Measurements from ENCODE around the gene PSMB10. TPM values are rescaled to one million over a fixed set of nuclear protein-coding genes. Genes with fewer than 3 reads are reported as not detected.

PSMB10 gene
- total RNA-seq, 4 donors from 2014 or later = 13.5 to 31.2 (median 16.3) TPM

DNA sequence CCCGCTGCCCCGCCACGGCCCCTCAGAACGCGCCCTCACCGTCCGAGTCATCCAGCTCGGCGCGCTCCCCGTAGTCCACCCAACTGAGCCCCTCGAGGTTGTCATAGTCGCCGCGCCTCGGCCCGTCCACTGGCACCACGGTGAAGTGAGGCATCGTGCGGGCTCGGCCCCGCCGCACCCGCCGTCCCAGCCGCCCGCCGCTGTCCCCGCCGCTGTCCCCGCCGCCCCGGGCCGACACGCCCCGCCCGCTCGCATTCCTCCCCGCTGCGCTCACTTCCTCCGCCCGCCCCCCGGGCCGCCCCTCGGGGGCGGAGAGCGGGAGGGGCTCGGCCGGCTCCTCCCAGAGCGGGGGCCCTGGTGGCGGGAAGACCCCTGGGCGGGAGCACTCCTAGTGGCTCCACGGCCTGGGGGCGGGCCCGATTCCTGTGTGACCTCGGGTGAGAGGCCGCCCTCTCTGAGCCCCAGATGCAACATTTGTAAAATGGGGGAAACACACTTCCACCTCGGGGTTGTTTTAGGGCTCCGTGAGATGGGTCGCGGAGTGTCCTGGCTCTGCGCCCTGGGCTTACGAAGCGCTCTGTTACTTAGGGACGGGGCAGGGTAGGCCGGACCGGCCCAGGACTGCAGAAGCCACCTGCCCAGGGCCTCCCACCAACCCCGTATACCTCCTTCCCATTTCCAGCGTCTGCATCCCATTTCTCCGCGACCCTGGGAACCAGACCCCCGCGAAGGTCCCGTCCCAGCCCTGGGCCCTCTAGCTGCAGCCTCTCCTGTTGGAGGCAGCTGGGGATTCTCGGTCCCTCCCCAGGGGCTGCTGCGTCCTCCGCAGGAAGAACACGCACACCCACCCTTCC lies 32.0 kb upstream of the PSMB10 start, which contains the start of gene SLC12A4:
SLC12A4 (minus strand) TSS at position 238 of the 854 bp plus-strand sequence; CDS start at position 154, 84 bp downstream.
- no peaks in the 10 kb centered on the region for H3K27me3 ChIP-seq
- peak; percentile 88 to 90 for DNase-seq (ENCODE audit: low spot score in 2 of 2)
- no peaks in the 10 kb centered on the region for H3K36me3 ChIP-seq
- TF ChIP-seq EP300 (IDR thresholded peaks at IDR 0.05) = no peak
- TF ChIP-seq POLR2AphosphoS5 (IDR thresholded peaks at IDR 0.05) = peak in 2 of 3 donors; percentile 7 to 32
- TF ChIP-seq, protein P1, sequence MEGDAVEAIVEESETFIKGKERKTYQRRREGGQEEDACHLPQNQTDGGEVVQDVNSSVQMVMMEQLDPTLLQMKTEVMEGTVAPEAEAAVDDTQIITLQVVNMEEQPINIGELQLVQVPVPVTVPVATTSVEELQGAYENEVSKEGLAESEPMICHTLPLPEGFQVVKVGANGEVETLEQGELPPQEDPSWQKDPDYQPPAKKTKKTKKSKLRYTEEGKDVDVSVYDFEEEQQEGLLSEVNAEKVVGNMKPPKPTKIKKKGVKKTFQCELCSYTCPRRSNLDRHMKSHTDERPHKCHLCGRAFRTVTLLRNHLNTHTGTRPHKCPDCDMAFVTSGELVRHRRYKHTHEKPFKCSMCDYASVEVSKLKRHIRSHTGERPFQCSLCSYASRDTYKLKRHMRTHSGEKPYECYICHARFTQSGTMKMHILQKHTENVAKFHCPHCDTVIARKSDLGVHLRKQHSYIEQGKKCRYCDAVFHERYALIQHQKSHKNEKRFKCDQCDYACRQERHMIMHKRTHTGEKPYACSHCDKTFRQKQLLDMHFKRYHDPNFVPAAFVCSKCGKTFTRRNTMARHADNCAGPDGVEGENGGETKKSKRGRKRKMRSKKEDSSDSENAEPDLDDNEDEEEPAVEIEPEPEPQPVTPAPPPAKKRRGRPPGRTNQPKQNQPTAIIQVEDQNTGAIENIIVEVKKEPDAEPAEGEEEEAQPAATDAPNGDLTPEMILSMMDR (IDR thresholded peaks at IDR 0.05) = no peak
- peak; percentile 34 to 85 for TF ChIP-seq POLR2A (IDR thresholded peaks at IDR 0.05)
- H3K9me3 ChIP-seq = no peaks in the 10 kb centered on the region
- 0% methylated on average over 5 of the region's 78 CpGs for WGBS
- peak within 1 kb of the TSS; percentile 95 for H3K27ac ChIP-seq
- H3K4me1 ChIP-seq = peaks cover 45% of the 10 kb centered on the region
- peak within 1 kb of the TSS; percentile 74 for H3K4me3 ChIP-seq

DNA sequence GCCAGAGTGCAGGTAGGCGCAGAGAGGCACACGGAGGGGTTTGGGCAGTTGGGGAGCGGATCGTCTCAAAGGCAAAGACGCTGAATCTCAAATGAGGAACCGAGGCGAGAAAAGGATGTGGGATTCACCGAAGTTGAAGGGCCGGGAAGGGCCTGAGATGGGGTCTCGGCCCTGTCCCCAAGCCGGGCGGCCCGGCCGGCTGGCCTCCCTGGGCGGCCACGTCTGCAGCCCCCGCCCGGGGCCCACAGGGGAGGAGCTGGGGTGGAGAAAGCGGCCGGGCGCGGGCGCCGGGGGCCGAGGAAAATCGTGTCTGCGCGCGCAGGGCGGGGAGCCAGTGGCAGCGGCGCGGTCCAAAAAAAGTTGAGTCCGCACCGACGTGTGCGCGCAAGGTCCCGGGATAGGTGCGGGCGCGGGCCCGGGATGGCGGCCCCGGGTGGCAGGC lies 31.3 kb upstream of the PSMB10 start:
- H3K36me3 ChIP-seq = no peaks in the 10 kb centered on the region
- H3K9me3 ChIP-seq = no peaks in the 10 kb centered on the region
- peak overlapping the region; percentile 74 for H3K4me3 ChIP-seq
- peaks cover 51% of the 10 kb centered on the region for H3K4me1 ChIP-seq
- WGBS = 3% methylated on average over 10 of the region's 45 CpGs
- H3K27ac ChIP-seq = peak overlapping the region; percentile 95
- TF ChIP-seq, protein P1 (IDR thresholded peaks at IDR 0.05) = no peak
- TF ChIP-seq POLR2AphosphoS5 (IDR thresholded peaks at IDR 0.05) (no peak), EP300 (IDR thresholded peaks at IDR 0.05) (no peak), POLR2A (IDR thresholded peaks at IDR 0.05) (no peak)
- DNase-seq (ENCODE audit: low spot score in 2 of 2) = peak in 1 of 2 donors; percentile 71
- no peaks in the 10 kb centered on the region for H3K27me3 ChIP-seq

DNA sequence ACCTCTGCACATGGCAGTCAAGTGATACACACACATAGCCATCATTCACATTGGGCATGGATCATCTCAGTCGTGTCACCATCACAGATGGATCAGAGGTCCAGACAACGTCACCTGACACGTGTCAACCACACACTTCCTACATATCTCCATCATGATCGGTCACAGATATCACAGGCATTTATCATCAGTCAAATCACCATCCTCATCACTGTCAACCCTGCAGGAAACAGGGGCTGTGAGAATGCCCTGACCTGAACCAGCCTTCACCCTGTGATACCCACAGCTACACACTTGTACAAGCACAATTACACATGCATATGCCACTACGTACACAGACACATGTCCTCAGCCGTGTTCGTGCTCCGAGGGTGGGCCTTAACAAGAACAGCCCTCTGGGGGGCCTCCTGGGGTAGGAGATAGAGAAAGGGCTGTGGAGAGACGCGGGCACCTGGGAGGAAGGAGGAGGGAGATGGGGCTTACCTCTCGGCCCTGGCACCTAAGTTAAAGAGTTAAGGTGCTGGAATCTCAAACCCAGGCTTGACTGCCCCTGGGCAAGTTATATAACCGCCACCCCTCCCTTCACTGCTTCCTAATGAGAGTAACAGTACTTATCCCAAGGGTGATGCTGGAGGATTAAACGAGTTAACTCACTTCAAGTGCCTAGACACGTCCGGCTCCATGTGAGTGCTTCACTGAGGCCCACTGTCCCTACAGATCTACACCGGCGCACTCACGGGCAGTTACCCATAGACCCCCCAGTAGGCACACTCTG lies 30.7 kb upstream of the PSMB10 start:
- peak overlapping the region; percentile 95 for H3K27ac ChIP-seq
- no peak for TF ChIP-seq POLR2AphosphoS5 (IDR thresholded peaks at IDR 0.05)
- TF ChIP-seq EP300 (IDR thresholded peaks at IDR 0.05) = no peak
- TF ChIP-seq POLR2A (IDR thresholded peaks at IDR 0.05) = no peak
- TF ChIP-seq, protein P1 (IDR thresholded peaks at IDR 0.05) = no peak
- H3K27me3 ChIP-seq = no peaks in the 10 kb centered on the region
- DNase-seq (ENCODE audit: low spot score in 2 of 2) = peak in 1 of 2 donors; percentile 62
- WGBS = 6% methylated on average over 16 of the region's 18 CpGs
- peaks cover 56% of the 10 kb centered on the region for H3K4me1 ChIP-seq
- peak overlapping the region; percentile 74 for H3K4me3 ChIP-seq
- H3K36me3 ChIP-seq = no peaks in the 10 kb centered on the region
- H3K9me3 ChIP-seq = no peaks in the 10 kb centered on the region

DNA sequence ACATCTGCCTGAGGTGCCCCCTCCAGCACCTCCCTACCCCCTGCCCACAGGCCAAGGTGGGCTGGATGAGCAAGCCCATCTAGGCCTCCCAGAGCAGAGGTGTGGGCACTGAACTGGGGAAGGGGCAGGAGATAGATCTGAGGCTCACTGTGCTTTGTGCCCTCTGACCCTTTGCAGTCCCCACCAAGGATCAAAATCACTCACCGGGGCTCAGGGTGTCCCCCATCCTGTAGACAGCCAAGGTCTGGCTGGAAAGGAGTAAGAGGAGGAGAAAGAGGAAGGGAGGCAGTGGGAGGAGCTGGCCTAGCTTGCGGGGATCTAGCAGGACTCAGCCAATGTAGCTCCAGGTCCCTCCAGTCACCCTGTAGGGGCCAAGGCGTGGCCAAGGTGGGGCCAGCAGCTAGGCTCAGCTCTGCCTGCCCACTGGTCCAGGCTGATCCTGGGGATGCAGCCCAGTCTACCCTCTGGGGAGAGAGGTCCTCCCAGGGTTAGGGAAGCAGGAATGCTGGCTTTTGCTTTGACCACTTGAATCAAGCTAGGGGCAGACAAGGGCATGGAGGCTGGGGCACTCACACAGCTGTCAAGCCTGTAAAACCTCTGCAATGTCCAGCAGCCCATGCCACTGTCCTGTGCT lies 30.0 kb upstream of the PSMB10 start:
- Histone ChIP-seq H3K4me3 (peak overlapping the region; percentile 74), H3K27ac (peak overlapping the region; percentile 95), H3K27me3 (no peaks in the 10 kb centered on the region), H3K9me3 (no peaks in the 10 kb centered on the region), H3K36me3 (peaks cover 6% of the 10 kb centered on the region), H3K4me1 (peaks cover 62% of the 10 kb centered on the region)
- peak in 1 of 2 donors; percentile 62 for DNase-seq (ENCODE audit: low spot score in 2 of 2)
- 17% methylated on average over 3 of the region's 3 CpGs for WGBS
- TF ChIP-seq POLR2AphosphoS5 (IDR thresholded peaks at IDR 0.05) (no peak), EP300 (IDR thresholded peaks at IDR 0.05) (no peak), POLR2A (IDR thresholded peaks at IDR 0.05) (no peak)
- TF ChIP-seq, protein P1 (IDR thresholded peaks at IDR 0.05) = no peak

All from suprapubic skin (tissue), 4 donors.